Lower lobe of right lung (tissue), 2 donors: ENCODE results near the gene SLC17A4. TPM values are rescaled to one million over a fixed set of nuclear protein-coding genes. Genes with fewer than 3 reads are reported as not detected.
"Not testable (repeated sequence)": the region's sequence is repeated elsewhere in the genome, so short reads cannot be mapped to it uniquely, and the experiment has no call there.

Source experiments
- ATAC-seq, 2 donors: fragments of 200-7000 bp; cut with Tn5 transposase; one replicate each; pipeline ENCODE4 v1.9.1; 2020 to 2022; ENCODE audit warnings: mild to moderate bottlenecking in 2 of 2, moderate library complexity in 2 of 2
- DNase-seq: peaks from one replicate; pipeline ENCODE4 v3.0.0-alpha.2; 2020
- H3K27ac ChIP-seq: fragments of 200-600 bp; one replicate; pipeline ENCODE4 v1.8.0; 2022
- H3K27me3 ChIP-seq: fragments of 200-600 bp; one replicate; pipeline ENCODE4 v1.8.0; 2022; ENCODE audit warnings: low read depth
- H3K36me3 ChIP-seq: fragments of 200-600 bp; one replicate; pipeline ENCODE4 v1.8.0; 2022; ENCODE audit warnings: mild to moderate bottlenecking
- H3K4me1 ChIP-seq: fragments of 200-600 bp; one replicate; pipeline ENCODE4 v1.8.0; 2022
- H3K4me3 ChIP-seq: fragments of 200-600 bp; one replicate; pipeline ENCODE4 v1.8.0; 2022; ENCODE audit warnings: mild to moderate bottlenecking
- H3K9me3 ChIP-seq: fragments of 200-600 bp; one replicate; pipeline ENCODE4 v1.8.0; 2022
- CTCF ChIP-seq: fragments of 200-600 bp; IDR thresholded peaks from one replicate; pipeline ENCODE4 v1.8.0; 2022; ENCODE audit warnings: antibody characterized with exemption, mild to moderate bottlenecking
- intact Hi-C: fragments of 100-400 bp; cut with DNase I; formaldehyde crosslinking; loops from one replicate; pipeline ENCODE4 v1.11.0; 2022
- total RNA-seq: library from RNA; stranded (reverse); fragmentation: NEBNext Ultra II Directional; extraction: Animal tissue kit (Norgen Biotek cat#: 25700); gene quantifications from one replicate; pipeline ENCODE4 v1.2.1, GENCODE V29; 2021
- donor health status: DM: no; HTN: yes; CAD: no; lungs with severe emphysema.

Gene SLC17A4
- total RNA-seq, 1 donor from 2014 or later = not detected

- H3K27ac ChIP-seq = no peak overlapping the region
- intact Hi-C loops = no loop called here
- H3K27me3 ChIP-seq = no peaks in the 10 kb centered on the region
- H3K4me3 ChIP-seq = no peak overlapping the region
- H3K36me3 ChIP-seq = no peaks in the 10 kb centered on the region
- no peak for TF ChIP-seq CTCF
- no peaks in the 10 kb centered on the region for H3K9me3 ChIP-seq
- ATAC-seq (no peak), DNase-seq (no peak)
- H3K4me1 ChIP-seq = no peaks in the 10 kb centered on the region
Measured at GRCh38 chr6:25745836-25746235, 8.7 kb upstream of the SLC17A4 start.

GRCh38 chr6:25746968-25747367 is 7.6 kb upstream of the SLC17A4 start:
- Histone ChIP-seq H3K9me3 (no peaks in the 10 kb centered on the region), H3K4me1 (no peaks in the 10 kb centered on the region), H3K4me3 (no peak overlapping the region), H3K27ac (no peak overlapping the region), H3K27me3 (no peaks in the 10 kb centered on the region), H3K36me3 (no peaks in the 10 kb centered on the region)
- ATAC-seq (no peak), DNase-seq (no peak)
- TF ChIP-seq CTCF = no peak
- intact Hi-C loops = no loop called here

- Histone ChIP-seq H3K27ac (no peak overlapping the region), H3K9me3 (no peaks in the 10 kb centered on the region), H3K4me1 (no peaks in the 10 kb centered on the region), H3K4me3 (no peak overlapping the region), H3K27me3 (no peaks in the 10 kb centered on the region), H3K36me3 (no peaks in the 10 kb centered on the region)
- intact Hi-C loops = no loop called here
- TF ChIP-seq CTCF = no peak
- no peak for ATAC-seq
- DNase-seq = no peak
Measured at GRCh38 chr6:25747477-25747876, 7.1 kb upstream of the SLC17A4 start.

- DNase-seq = no peak
- Histone ChIP-seq H3K4me3 (no peak overlapping the region), H3K36me3 (no peaks in the 10 kb centered on the region), H3K27me3 (no peaks in the 10 kb centered on the region), H3K4me1 (no peaks in the 10 kb centered on the region), H3K9me3 (no peaks in the 10 kb centered on the region), H3K27ac (no peak overlapping the region)
- intact Hi-C loops = no loop called here
- no peak for TF ChIP-seq CTCF
- ATAC-seq = no peak
Measured at GRCh38 chr6:25748049-25748448, 6.5 kb upstream of the SLC17A4 start.

GRCh38 chr6:25748601-25749517 is 5.7 kb upstream of the SLC17A4 start:
- intact Hi-C loops, ATAC-seq, H3K36me3 ChIP-seq, DNase-seq, H3K9me3 ChIP-seq, H3K4me1 ChIP-seq, H3K27ac ChIP-seq, H3K27me3 ChIP-seq, H3K4me3 ChIP-seq: not testable (repeated sequence)

- H3K9me3 ChIP-seq = no peaks in the 10 kb centered on the region
- intact Hi-C loops = no loop called here
- H3K27me3 ChIP-seq = no peaks in the 10 kb centered on the region
- H3K4me1 ChIP-seq = no peaks in the 10 kb centered on the region
- DNase-seq (no peak), ATAC-seq (no peak)
- no peak overlapping the region for H3K27ac ChIP-seq
- H3K4me3 ChIP-seq = no peak overlapping the region
- no peak for TF ChIP-seq CTCF
- no peaks in the 10 kb centered on the region for H3K36me3 ChIP-seq
Measured at GRCh38 chr6:25749837-25750236, 4.7 kb upstream of the SLC17A4 start.
